Common myeloid progenitor, CD34-positive (primary cell): ENCODE data around the gene ZBTB21.

Experiments
- CTCF ChIA-PET: fragments of 350-600 bp; sonication (Branson Sonifier 250); formaldehyde crosslinking; loops from one replicate; lab custom pipeline; 2021; ENCODE audit warnings: antibody characterized with exemption; lab: Charles Lee
- POLR2A ChIA-PET: fragments of 350-600 bp; sonication (Branson Sonifier 250); formaldehyde crosslinking; loops from one replicate; lab custom pipeline; 2021; ENCODE audit warnings: antibody characterized with exemption; lab: Charles Lee
- DNase-seq, 3 donors: peaks; one replicate each; pipeline versions ENCODE4 v3.0.0 to v3.0.0-alpha.2; 2013
- H3K27ac ChIP-seq, 2 experiments: 1 replicate in 1 of 2; 2 replicates in 1 of 2; pipeline ENCODE4 v1.7.0; 2013; ENCODE audit warnings: inconsistent platforms in 2 of 2, low read length in 2 of 2, mild to moderate bottlenecking in 2 of 2, low read depth in 1 of 2, moderate library complexity in 1 of 2; ENCODE audit not compliant: severe bottlenecking in 2 of 2, insufficient read depth in 1 of 2, poor library complexity in 1 of 2
- H3K27me3 ChIP-seq, 5 experiments: replicated peaks in 2 of 5; 1 replicate in 3 of 5; 2 replicates in 2 of 5; pipeline versions ENCODE4 v1.6.1 to v1.7.0; 2013; ENCODE audit warnings: low read length in 4 of 5, mild to moderate bottlenecking in 2 of 5, moderate library complexity in 2 of 5, inconsistent platforms in 1 of 5; ENCODE audit not compliant: insufficient read depth in 5 of 5, control insufficient read depth in 4 of 5
- H3K36me3 ChIP-seq, 4 experiments: 1 replicate in 2 of 4; 2 replicates in 2 of 4; pipeline versions ENCODE4 v1.6.1 to v1.7.0; 2013; ENCODE audit warnings: low read length in 3 of 4, control low read depth in 1 of 4, mild to moderate bottlenecking in 1 of 4; ENCODE audit not compliant: control insufficient read depth in 4 of 4, insufficient read depth in 4 of 4
- H3K4me1 ChIP-seq, 4 experiments: 1 replicate in 3 of 4; 2 replicates in 1 of 4; pipeline versions ENCODE4 v1.6.1 to v1.7.1; 2013; ENCODE audit warnings: low read length in 3 of 4, mild to moderate bottlenecking in 3 of 4, control low read depth in 1 of 4, inconsistent platforms in 1 of 4, moderate library complexity in 1 of 4; ENCODE audit not compliant: control insufficient read depth in 4 of 4, insufficient read depth in 4 of 4; ENCODE audit errors: control extremely low read depth in 1 of 4
- H3K4me3 ChIP-seq, 7 experiments: 1 replicate in 4 of 7; 2 replicates in 3 of 7; pipeline versions ENCODE4 v1.5.1 to v1.7.0; 2013; ENCODE audit warnings: mild to moderate bottlenecking in 7 of 7, low read length in 6 of 7, moderate library complexity in 6 of 7, inconsistent platforms in 2 of 7, low read depth in 2 of 7, control low read depth in 1 of 7; ENCODE audit not compliant: insufficient read depth in 4 of 7, control insufficient read depth in 1 of 7; ENCODE audit errors: extremely low read depth in 1 of 7
- H3K9me3 ChIP-seq, 5 experiments: 1 replicate in 4 of 5; 2 replicates in 1 of 5; pipeline versions ENCODE4 v1.6.1 to v1.7.1; 2013; ENCODE audit warnings: low read length in 4 of 5, mild to moderate bottlenecking in 2 of 5, inconsistent platforms in 1 of 5, low read depth in 1 of 5, moderate library complexity in 1 of 5; ENCODE audit not compliant: control insufficient read depth in 4 of 5, insufficient read depth in 2 of 5; ENCODE audit errors: control extremely low read depth in 1 of 5
- WGBS: methylation state at CpG from one replicate; pipeline ENCODE4 v1.1.5; 2013; ENCODE audit not compliant: insufficient coverage; 5-methylcytosine and 5-hydroxymethylcytosine counted together

Gene ZBTB21

DNA sequence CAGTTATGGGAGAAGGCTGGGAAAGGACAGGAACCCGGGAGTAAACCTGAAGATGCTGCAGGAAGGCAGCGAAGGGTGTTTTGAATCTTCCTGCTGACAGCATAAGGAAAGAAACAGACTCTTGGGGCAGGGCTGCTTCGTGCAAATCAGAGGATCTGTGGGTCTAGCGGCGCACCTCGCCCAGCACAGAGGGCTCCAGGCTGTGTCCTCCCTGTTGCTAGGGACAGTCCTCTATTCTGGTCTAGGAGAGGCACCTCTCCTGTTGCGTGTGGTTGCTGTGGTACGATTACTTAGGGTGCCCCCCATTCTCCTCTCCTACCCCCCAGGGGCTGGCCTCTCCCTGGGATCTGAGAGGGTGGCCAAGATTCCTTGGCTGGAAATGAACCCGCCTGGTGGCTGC, 67.7 kb downstream of the ZBTB21 start:
- DNase-seq: no peak
- ChIA-PET CTCF (interaction anchor here (0.9 to 2.7 kb wide), 3 partner anchors 10 to 18 kb away, joined by 3 to 8 read pairs (median 3); no protein-coding TSS in a partner anchor), POLR2A (no interaction called here)
- no peak overlapping the region for H3K4me3 ChIP-seq
- H3K36me3 ChIP-seq: peaks cover 3 to 30% (median 15%) of the 10 kb centered on the region in 4 experiments
- WGBS: 97% methylated on average over 3 of the region's 9 CpGs
- no peaks in the 10 kb centered on the region for H3K9me3 ChIP-seq
- peaks cover 0 to 16% (median 7%) of the 10 kb centered on the region in 4 experiments for H3K4me1 ChIP-seq
- no peak overlapping the region for H3K27ac ChIP-seq
- H3K27me3 ChIP-seq: no peaks in the 10 kb centered on the region

DNA sequence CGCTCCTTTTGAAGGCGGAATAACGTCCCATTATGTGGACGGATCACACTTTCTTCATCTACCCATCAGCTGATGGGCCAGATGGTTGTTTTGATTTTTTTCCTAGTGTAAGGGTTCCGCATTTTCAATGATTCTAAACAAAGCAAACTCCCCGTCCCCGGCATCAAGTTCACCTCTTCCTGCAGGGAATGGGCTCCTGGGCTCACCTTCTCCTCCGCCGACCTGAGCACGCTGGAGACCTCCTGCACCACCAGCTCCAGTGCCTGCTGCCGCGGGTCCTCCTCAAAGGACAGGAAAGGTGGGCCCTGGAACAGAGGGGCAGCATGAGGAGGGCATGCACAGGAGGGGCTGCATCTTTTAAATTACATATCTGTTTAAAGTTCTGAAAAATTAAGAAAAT, 68.2 kb downstream of the ZBTB21 start:
- Histone ChIP-seq H3K9me3 (no peaks in the 10 kb centered on the region), H3K36me3 (peaks cover 3 to 30% (median 15%) of the 10 kb centered on the region in 4 experiments), H3K4me3 (no peak overlapping the region), H3K27ac (no peak overlapping the region), H3K4me1 (peaks cover 0 to 14% (median 7%) of the 10 kb centered on the region in 4 experiments), H3K27me3 (no peaks in the 10 kb centered on the region)
- DNase-seq: no peak
- CTCF ChIA-PET: interaction anchor here (0.9 to 2.7 kb wide), 4 partner anchors 9 to 19 kb away, joined by 3 to 8 read pairs (median 4); no protein-coding TSS in a partner anchor
- POLR2A ChIA-PET: no interaction called here
- 98% methylated on average over 8 of the region's 12 CpGs for WGBS

DNA sequence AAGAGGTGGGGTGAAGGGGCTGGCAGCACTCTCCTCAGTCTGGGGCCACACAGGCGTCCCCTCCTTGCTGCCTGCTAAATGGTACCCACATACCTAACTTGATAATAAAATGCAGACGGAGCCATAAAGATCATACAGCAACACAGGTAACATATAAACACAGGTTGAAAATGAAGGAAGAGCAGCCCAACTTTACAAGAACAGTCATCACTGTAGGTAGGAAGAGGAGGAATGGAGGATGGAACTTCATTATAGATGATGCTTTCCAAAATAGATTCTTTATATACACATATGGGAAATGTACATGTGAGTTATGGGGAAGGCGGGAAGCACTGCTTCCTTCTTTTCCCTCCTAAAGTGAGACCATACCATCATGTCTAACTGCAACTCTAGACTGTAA, 69.7 kb downstream of the ZBTB21 start:
- Histone ChIP-seq H3K27me3 (no peaks in the 10 kb centered on the region), H3K4me1 (peaks cover 0 to 2% (median 0%) of the 10 kb centered on the region in 4 experiments), H3K9me3 (no peaks in the 10 kb centered on the region), H3K4me3 (no peak overlapping the region), H3K27ac (no peak overlapping the region), H3K36me3 (peaks cover 4 to 30% (median 16%) of the 10 kb centered on the region in 4 experiments)
- DNase-seq: no peak
- WGBS: no CpG with 5 or more reads among the region's 3 CpGs
- POLR2A ChIA-PET: no interaction called here
- CTCF ChIA-PET: interaction anchor here (0.7 to 2.7 kb wide), 5 partner anchors 11 to 167 kb away, joined by 3 to 8 read pairs (median 3); no protein-coding TSS in a partner anchor

DNA sequence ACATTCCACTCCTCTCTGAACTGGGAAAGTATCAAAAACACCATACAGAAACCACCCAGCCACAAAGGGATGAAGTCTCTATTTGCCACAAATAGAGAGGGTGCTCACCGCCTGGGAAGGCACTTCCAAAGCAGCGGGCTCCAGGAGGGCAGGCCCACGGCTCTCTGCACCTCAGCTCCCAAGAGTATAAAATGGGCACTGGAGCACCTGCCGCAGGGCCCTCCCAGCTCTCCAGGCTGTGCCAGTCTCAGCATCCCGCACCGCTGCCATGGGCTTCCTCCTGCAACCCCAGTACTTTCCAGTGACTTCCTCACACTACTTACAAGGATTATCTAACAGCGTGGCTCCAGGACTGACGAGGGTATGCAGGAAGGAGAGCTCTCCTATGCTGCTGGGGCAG, 70.8 kb downstream of the ZBTB21 start:
- no peak for DNase-seq
- no peak overlapping the region for H3K27ac ChIP-seq
- WGBS: 100% methylated on average over 7 of the region's 8 CpGs
- peaks cover 0 to 4% (median 4%) of the 10 kb centered on the region in 4 experiments for H3K4me1 ChIP-seq
- no peaks in the 10 kb centered on the region for H3K9me3 ChIP-seq
- no peak overlapping the region for H3K4me3 ChIP-seq
- ChIA-PET POLR2A (no interaction called here), CTCF (interaction anchor here (0.6 to 1.4 kb wide), 2 partner anchors 168 to 177 kb away, joined by 3 read pairs; no protein-coding TSS in a partner anchor)
- no peaks in the 10 kb centered on the region for H3K27me3 ChIP-seq
- peaks cover 4 to 26% (median 15%) of the 10 kb centered on the region in 4 experiments for H3K36me3 ChIP-seq
